Measurements from ENCODE around the gene TUSC7.

The TUSC7 gene

DNA sequence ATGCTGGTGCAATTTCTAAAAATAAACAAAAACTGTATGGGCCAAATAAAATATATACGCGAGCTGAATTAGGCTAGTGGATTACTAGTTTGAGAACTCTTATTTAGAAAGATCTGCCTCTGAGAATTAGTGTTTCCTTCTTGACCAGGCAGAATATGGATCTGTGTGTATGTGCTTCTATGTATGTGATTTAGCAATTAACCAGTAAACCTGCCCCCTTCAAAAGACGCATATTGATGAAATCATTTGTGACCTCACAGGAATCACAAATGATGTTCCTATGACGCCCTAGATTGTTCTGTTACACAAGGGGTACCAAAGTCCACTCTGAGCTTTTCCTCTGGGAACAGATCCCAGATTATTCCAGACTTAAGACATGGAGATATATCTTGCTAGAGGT lies at the start of gene TUSC7:
TSS of gene TUSC7 (plus strand) at position 301 of the 400 bp plus-strand sequence.
- no peak for FAIRE-seq
- DNase-seq (ENCODE audit: low spot score): no peak

DNA sequence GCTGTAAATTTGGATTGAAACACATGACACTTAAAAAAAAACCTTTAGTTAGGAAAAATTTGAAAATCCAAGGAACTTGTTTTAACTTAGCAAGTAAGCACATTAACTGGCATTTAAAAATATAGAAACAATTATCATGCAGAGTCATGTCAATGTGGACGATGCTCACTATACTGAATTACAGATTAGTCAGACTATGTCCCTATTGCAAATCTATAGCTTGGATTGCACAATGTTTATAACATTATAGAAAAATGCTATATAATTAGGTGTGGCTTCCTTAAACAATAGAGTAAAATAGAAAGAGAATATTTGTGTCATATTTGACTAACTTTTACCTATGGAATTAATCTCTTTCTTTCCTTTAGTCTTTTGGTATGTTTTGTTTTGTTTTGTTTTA lies 48.4 kb upstream of the TUSC7 start:
- DNase-seq (ENCODE audit: low spot score): no peak
- FAIRE-seq: no peak

DNA sequence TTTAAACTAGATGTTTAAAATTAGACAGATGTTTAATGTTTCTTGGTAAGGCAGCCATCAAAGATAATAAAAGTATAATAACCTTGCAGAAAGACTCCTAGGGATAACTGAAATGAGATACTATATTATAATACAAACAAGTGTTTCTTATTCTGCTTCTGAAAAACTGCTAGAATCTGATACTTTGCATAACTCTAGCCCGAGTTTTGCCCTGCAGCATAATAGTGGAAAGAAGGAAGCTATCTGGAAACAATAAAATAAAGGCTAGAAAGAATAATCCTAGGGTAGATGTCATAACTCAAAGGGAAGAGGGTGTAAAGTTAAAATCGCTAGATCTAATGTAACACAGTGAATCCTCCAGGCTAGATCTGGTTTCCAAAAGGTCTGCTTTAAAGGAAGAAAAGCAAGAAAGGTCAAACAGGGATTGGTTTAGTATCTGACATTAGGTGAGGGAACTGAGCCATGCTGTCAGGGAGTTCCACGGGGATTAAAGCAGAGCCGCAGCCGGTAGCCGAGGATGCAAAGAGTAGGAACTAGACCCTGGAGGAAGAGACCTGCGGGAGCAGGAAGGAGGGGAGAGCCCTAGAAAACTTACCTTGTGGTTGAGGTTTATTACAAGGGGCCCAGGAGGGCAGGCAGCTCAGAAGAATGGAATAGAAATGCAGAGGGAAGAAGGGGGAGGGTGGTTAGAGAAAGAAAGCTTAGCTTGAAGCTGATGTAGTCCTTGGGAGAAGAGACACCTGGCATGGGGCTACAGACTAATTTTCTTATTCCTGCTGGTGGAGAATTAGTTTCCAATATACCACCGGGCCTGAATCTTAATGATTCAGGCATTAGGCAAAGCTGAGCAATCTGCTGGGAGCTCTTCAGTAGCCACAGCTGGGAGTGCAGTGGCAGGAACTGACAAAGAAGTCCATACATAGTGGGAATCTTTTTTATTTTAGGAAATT lies 46.1 kb upstream of the TUSC7 start:
- DNase-seq (ENCODE audit: low spot score) (no peak), FAIRE-seq (no peak)

DNA sequence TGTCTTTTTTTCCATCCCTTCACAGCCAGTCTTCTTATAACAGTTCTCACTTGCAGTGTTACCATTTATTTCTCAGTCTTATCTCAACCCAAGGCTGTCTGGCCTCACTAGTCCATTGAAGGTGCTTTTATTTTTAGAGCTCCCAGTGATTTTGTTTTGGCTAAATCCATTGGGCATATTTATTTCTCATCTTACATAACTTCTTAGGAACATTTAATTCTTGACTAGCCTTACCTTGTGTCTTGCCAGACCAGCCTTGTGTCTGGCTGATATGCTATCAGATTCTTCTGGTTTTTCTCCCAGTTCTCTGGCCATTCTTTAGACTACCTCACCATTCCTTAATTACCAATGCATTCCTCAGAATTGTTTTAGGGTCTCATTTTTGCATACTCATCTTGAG lies 42.3 kb upstream of the TUSC7 start:
- no peak for DNase-seq (ENCODE audit: low spot score)
- no peak for FAIRE-seq

DNA sequence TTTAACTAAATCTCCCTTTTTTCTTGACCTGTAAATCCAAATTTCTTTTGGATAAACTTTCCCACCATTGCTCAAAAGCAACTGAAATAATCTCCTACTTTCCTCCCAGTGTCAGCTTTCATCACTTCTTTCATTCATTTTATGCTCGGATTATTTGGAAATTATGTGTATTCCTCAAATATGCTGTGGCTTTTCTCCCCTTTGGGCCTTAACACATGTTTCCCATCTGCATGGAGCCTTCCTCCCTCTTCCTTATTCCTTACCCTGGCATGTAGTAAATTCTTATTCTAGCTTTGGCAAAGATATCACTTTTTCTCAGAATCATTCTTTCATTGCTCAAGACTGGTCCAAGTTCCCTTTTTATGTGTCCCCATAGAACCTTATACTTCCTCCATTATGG lies 41.8 kb upstream of the TUSC7 start:
- DNase-seq (ENCODE audit: low spot score) (no peak), FAIRE-seq (no peak)

DNA sequence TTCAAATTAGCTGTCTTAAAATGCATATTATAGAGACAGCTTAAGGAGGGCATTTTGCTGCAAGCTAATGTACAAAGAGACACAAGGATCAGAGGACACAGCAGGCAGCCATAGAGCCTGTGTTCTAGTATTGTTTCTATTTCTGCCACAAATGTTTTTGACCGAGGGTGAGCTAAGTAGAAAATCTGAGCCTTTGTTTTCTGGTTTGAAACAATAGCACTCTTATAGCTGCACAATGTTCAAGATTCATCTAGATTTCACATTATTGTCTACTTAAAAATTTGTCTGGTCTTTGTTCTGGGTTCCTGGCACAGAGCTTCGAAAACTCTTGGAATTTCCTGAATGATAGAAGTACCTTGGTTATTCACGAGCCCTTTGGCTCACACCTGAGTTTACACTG lies 40.0 kb upstream of the TUSC7 start:
- DNase-seq (ENCODE audit: low spot score): no peak
- no peak for FAIRE-seq

DNA sequence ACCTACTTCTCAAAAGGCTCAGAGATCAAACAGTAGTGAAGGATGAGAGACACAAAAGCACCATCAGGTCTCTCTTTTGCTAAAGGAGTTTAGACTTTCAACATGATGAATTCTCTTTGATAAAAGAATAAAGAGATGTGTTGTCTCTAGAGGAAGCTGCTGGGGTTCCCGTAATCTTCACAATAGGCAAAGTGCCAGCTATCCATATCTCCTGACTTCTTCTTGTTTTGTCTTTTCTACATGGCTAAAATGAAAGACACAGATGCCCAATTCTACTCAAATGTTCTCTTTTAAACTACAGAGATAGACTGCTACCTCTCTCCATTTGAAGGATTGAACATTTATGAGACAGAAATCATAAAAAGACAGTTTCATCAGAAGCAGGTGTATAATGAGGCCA lies 38.4 kb upstream of the TUSC7 start:
- no peak for FAIRE-seq
- DNase-seq (ENCODE audit: low spot score): no peak

DNA sequence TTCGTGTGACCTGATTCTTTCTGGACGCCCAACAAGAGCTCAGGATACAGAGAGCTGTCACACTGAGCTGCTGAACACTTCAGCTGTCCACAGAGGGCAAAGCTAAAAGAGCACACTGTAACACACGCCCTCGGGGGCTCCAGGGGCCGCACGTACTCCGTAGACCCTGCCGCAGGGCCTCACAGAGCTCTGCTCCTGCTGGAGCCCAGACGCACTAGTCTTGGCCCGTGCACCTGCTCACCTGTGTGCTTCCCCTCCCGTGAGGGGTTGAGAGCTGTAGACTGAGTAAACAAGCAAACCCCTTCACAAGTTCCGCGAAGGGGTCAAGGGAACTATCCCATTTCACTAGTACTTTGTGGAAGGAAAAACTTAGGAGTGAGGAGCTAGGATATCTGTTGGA lies 30.7 kb upstream of the TUSC7 start:
- FAIRE-seq: no peak
- DNase-seq (ENCODE audit: low spot score): no peak

DNA sequence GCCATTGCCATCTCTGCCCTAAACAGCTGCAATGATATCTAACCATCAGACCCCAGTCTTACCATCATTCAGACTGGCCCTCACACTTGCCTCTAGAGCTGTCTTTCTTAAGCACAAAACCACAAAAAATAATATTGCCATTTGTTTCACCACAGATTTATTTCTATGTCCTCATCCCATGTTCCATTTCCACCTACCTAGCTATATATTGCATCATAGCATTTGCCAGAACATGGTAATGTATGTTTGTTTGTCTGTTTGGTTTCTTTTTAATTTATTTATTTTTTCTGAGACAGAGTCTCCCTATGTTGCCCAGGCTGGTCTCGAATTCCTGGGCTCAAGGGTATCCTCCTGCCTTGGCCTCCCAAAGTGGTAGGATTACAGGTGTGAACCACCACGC lies 18.5 kb upstream of the TUSC7 start:
- no peak for FAIRE-seq

DNA sequence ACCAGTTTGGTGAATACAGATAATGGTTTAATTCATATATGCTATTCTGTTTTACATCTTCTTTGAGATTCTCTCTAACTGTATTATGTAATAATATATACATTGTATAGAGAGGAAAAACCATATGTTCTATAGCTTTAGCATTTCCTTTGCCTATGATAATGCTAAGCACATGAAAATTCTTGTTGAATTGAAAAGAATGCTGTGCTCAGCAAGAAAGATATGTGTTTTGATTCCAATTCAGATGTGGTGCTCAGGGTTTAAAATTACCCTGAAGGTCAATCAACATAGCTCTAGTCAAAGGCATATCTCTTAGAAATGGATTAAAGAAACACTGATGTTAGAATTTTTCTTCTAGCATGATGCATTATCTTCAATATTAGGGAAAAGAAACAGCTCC lies 8.5 kb upstream of the TUSC7 start:
- DNase-seq (ENCODE audit: low spot score) (no peak), FAIRE-seq (no peak)

More for the DNA sequence above, 18.5 kb upstream of the TUSC7 start:
- no peak for DNase-seq (ENCODE audit: low spot score)

DNA sequence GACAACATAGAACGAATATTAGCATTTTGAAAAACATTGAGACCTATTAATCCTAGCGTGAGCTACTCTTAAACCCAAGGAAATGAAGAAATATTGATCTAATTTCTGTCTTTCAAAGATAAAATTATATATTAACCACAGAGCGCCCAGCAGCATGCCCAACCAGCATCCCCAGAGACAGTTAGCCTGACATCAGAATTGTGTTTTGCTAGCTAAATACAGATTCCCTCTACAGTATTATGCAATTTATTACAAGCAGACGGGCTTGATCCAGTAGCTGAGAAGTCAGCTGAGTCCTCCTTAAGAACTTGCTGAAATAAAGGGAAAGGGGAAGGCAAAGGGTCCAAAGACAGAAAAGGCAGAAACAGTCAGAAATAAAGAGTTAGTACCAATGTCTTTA lies 7.2 kb upstream of the TUSC7 start:
- FAIRE-seq (no peak), DNase-seq (ENCODE audit: low spot score) (no peak)

DNA sequence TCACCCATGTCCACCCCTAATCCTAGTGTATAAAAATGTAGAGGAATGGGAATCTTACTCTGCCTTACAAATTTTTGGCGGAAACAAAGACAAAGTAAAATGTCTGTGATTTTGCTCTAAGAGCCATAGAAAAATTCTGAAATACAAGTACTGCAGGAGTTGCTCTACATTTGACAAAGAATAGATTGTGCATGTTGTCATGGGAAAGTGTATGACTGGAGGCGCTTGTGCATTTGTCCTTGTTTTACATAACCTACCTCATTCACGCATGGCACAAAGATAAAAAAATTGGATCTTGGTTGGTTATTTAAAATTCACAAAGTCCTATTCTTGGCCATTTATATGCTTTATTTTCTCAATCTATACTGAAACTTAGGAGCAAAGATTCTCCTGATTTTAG lies 2.0 kb upstream of the TUSC7 start:
- DNase-seq (ENCODE audit: low spot score) (no peak), FAIRE-seq (no peak)

DNA sequence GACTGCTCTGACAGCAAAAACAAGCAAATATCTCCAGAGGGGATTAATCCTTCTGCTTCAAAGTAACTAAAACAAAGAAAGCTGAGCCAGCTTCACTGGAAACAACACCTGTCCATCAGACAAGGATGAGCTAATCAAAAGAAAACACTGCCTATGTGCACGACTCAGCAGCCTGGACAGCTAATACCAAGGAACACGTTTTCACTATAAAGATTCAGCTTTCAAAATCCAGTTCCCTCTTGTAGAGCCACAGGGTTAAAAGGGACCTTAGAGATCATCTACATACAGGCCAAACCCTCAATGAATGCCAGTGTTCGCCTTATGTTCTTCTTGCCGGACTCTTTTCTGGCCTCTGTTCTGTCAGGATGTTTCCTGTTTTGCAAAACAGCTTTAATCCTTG lies 6.9 kb downstream of the TUSC7 start:
- FAIRE-seq (no peak), DNase-seq (ENCODE audit: low spot score) (no peak)

DNA sequence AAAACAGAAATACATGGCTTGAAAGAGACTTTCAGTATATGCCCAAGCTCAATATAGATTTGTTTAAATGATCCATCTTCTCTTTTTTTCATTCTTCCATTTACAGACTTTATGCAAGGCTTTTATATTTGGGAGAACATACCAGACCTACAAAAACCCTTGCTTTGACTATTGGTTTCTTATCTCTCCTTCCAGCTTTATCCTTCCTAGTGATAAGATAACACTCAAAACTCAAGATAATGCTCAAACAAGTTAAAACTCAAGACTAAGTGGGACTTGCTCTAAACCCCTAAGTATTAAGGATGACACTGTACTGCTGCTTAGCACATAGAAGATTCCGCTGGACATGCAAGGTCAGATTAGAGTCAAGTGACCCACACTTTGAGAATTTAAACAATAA lies 8.0 kb downstream of the TUSC7 start:
- no peak for FAIRE-seq
- no peak for DNase-seq (ENCODE audit: low spot score)

DNA sequence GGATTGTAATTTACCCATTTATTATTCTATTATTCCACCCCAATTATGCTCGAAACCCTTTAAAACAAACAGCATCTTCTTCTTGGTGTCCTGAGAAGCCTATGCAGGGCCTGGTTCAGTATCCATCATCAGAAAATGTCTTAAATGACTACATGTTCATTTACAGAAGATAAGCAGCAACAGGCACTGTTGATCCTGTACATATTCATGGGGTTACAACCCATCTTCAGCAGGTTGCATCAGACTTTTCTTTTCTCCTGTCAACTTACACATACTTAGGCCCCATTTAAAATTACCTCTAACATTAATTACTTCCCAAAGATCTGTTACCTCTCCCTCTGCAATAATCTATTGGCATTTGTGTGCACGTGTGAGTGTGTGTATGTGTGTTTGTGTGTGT lies 18.9 kb downstream of the TUSC7 start:
- no peak for FAIRE-seq
- no peak for DNase-seq (ENCODE audit: low spot score)

DNA sequence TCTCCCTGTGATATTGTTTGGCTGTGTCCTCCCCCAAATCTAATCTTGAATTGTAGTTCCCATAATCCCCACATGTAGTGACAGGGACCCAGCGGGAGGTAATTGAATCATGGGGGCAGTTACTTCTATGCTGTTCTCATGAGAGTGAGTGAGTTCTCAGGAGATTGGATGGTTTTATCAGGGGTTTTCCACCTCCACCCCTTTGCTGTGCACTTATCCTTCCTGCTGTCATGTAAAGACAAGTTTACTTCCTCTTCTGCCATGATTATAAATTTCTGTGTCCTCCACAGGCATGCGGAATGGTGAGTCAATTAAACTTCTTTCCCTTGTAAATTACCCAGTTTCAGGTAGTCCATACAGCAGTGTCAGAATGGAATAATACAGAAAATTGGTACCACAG lies 24.7 kb downstream of the TUSC7 start:
- FAIRE-seq: no peak
- DNase-seq (ENCODE audit: low spot score): no peak

DNA sequence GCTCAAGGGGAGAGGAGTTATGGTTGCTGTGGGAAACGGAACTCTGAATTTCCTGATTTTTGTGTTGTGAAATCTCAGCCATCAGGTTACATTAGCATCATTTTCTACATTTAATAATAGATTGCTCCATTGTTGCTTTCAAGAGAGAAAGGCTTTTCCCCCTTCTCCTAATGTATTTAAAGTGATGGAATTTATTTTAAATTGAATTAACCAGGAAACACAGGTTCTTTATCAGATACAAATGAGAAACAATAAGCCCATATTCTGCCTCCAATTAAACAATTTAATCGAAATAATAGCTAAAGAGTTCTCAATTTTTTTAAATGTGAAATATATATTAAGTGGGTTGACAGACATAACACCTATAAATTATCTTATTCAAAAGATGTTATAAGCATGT lies 30.1 kb downstream of the TUSC7 start:
- DNase-seq (ENCODE audit: low spot score): no peak
- FAIRE-seq: no peak

DNA sequence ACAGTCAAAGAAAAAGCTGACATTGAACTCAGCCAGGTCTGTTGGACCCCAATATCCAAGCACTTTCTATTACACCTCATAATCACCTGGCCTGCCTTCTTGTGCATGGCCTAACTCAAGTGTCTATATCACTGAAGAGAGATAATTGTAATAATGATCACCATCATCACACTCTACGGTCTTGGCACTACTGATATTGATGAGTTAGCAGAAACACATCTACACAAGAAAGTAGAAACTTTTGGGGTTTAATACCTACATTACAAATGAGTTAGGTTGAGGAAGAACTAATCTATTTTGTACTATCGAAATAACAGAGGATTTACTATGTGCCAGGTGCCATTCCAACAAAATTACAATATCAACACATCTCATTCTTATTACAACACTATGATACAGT lies 30.7 kb downstream of the TUSC7 start:
- FAIRE-seq (no peak), DNase-seq (ENCODE audit: low spot score) (no peak)

DNA sequence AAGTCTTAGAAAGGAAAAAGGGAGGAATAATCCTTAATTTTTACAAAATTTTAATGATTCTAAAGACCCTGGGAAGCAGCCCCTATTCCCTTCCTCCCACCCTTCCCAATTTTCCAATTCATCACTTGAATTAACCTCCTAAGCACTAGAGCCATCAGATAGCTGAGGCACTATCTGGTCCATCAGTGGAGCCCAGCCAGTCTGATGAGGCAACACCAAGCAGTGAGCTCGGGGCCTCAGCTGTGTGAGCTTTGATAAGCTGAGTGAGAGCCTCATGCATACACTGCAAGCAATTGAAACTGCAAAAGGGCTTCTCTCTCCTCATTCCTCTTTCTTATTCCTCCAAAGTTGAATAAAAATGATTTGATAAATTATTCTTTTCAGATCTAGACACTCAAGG lies 31.9 kb downstream of the TUSC7 start:
- FAIRE-seq (no peak), DNase-seq (ENCODE audit: low spot score) (no peak)

DNA sequence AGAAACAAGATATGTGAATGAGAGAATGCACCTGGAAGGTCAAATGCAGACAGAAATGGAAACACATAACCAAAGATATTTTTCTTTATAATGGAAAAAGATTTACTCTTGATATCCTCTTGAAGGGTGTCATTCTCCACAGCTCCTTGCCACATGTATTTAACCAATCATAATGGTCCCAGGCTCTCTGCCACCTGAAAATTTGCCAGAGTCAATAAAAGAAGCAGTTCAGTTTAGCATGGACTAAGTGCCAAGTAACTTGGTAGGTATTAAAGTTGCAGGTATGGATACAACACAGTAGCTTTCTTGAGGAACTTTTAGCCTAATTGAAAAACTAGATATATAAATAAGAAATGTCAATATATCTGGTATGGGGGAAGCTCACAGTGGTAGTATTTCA lies 33.5 kb downstream of the TUSC7 start:
- DNase-seq (ENCODE audit: low spot score): no peak
- FAIRE-seq: no peak

DNA sequence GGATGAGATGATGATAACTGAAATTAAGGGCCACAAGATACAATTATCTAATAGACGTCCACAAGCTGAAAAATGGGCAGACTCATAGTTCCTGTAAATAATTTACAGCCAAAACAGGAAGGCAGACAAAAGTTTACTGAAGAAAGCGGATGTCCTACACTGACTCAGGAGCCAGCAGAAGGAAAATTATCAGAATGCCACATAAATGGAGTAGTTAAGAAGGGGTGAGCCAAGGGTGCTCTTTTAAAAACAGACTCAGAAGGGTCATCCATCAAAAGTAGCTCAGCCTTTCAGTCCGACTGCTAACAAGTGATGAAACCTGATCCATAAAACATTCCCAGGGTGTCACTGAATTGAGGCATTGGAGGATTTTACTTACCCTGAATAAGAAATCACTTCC lies 39.8 kb downstream of the TUSC7 start:
- FAIRE-seq: no peak
- no peak for DNase-seq (ENCODE audit: low spot score)

DNA sequence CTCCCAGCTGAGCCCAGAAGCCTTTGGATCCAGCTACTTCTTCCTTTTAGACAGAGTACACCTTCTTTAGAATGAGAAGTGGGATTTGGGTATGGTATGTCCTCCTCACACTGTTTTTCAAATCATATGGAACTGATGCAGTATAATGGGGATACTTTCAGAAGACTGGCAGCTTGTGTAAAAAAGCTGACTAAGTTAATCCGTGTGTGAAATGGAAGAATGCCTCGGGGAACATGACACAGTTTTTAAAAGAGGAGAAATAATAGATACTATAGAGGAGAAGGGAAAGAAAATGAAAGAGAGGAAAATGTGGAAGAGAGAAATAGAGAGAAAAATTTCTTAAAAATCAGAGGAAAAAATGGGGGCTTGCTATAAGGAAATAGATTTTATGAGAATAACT lies 47.7 kb downstream of the TUSC7 start:
- FAIRE-seq: no peak
- DNase-seq (ENCODE audit: low spot score): no peak

DNA sequence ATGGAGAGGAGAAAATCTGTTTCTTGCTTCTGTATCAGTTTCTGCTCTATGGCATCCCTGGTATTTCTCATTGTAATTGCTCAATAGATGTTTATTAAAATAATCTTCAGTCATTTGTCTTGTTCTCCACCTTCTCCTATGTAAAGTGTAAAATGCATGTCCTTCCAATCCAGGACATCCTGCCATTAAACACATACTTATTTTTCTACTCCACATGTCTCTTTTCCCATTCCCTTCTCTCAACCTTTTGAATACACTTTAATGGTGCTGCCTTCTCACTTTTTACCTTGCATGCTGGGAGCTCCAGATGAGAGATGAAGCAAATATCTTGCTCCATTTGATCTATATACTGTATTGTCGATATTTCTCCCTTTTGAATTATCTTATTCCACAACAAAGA lies 49.7 kb downstream of the TUSC7 start:
- no peak for FAIRE-seq

More for the DNA sequence above, 49.7 kb downstream of the TUSC7 start:
- no peak for DNase-seq (ENCODE audit: low spot score)

Measured in RCC 7860 (cell line).